ENCODE results near the gene DNAJB4.

DNA sequence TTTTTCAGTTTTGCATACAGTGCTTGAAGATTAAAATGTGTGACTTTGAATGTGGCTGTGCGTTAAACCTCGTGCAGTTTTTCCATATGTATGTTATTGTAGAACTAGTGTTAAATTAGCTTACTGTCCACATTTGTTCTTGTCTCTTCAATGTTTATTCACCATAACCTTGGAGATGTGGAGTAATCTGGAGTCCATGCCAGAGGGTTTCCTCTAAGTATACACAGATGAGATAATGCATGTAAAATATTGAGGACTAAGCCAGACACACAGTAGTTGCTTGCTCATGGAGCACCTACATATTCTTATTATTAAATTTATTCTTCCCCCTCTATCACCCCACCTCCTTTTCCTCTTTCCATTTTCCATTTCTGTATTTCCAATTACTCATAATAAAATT, 33.3 kb downstream of the DNAJB4 start:
- TF ChIP-seq, protein P1, sequence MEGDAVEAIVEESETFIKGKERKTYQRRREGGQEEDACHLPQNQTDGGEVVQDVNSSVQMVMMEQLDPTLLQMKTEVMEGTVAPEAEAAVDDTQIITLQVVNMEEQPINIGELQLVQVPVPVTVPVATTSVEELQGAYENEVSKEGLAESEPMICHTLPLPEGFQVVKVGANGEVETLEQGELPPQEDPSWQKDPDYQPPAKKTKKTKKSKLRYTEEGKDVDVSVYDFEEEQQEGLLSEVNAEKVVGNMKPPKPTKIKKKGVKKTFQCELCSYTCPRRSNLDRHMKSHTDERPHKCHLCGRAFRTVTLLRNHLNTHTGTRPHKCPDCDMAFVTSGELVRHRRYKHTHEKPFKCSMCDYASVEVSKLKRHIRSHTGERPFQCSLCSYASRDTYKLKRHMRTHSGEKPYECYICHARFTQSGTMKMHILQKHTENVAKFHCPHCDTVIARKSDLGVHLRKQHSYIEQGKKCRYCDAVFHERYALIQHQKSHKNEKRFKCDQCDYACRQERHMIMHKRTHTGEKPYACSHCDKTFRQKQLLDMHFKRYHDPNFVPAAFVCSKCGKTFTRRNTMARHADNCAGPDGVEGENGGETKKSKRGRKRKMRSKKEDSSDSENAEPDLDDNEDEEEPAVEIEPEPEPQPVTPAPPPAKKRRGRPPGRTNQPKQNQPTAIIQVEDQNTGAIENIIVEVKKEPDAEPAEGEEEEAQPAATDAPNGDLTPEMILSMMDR (IDR thresholded peaks at IDR 0.05): no peak
- no peak for TF ChIP-seq POLR2A (IDR thresholded peaks at IDR 0.05)
